Vagina (tissue), 2 donors: ENCODE measurements around the gene ATXN1L. TPM values are rescaled to one million over a fixed set of nuclear protein-coding genes. Genes with fewer than 3 reads are reported as not detected.
A peak's percentile ranks its signal among the peaks of the same experiment; 100 is the strongest.

Experiments used
- DNase-seq, 2 donors: peaks; one replicate each; pipeline ENCODE4 v3.0.0-alpha.2; 2017; ENCODE audit errors: extremely low spot score in 2 of 2
- H3K27ac ChIP-seq: fragments of 200-600 bp; sonication (generic); one replicate; pipeline ENCODE4 v1.5.1; 2019
- H3K27me3 ChIP-seq: fragments of 200-600 bp; sonication (generic); one replicate; pipeline ENCODE4 v1.5.1; 2019
- H3K36me3 ChIP-seq, 2 donors: fragments of 200-600 bp; sonication (generic); one replicate each; pipeline ENCODE4 v1.5.1; 2017 to 2019
- H3K4me1 ChIP-seq: fragments of 200-600 bp; sonication (generic); one replicate; pipeline ENCODE4 v1.5.1; 2019
- H3K4me3 ChIP-seq, 2 donors: fragments of 200-600 bp; sonication (generic); 1 replicate in 1 of 2; 2 replicates in 1 of 2; pipeline ENCODE4 v1.5.1; 2016 to 2019
- H3K9me3 ChIP-seq: fragments of 200-600 bp; sonication (generic); one replicate; pipeline ENCODE4 v1.5.1; 2019
- POLR2A ChIP-seq, 2 donors: fragments of 450-650 bp; IDR thresholded peaks; one replicate each; pipeline ENCODE4 v1.6.1; 2017; ENCODE audit warnings: antibody characterized with exemption in 2 of 2, mild to moderate bottlenecking in 2 of 2, moderate library complexity in 2 of 2
- POLR2AphosphoS5 ChIP-seq, 2 donors: sonication (generic); formaldehyde crosslinking; IDR thresholded peaks; one replicate each; pipeline ENCODE4 v1.9.0; 2017; ENCODE audit warnings: antibody characterized with exemption in 2 of 2, mild to moderate bottlenecking in 2 of 2, low read depth in 1 of 2; ENCODE audit not compliant: insufficient read depth in 1 of 2
- intact Hi-C: fragments of 100-400 bp; cut with DNase I; formaldehyde crosslinking; loops from one replicate; pipeline ENCODE4 v1.15.1; 2023
- total RNA-seq: library from RNA; depleted of rRNA; stranded (reverse); fragments of >200 nt; gene quantifications from one replicate; pipeline ENCODE4 v1.2.3, GENCODE V29; 2016
- TF ChIP-seq, protein P1 (sequence below), 3 experiments: fragments of 450-650 bp in 2 of 3; fragments of 200-600 bp in 1 of 3; sonication (generic) in 1 of 3; IDR thresholded peaks; one replicate each; pipeline ENCODE4 v1.5.1; 2017 to 2019; ENCODE audit warnings: antibody characterized with exemption in 3 of 3, mild to moderate bottlenecking in 2 of 3, moderate library complexity in 2 of 3

ATXN1L gene
- total RNA-seq, 1 donor from 2014 or later = 15.0 TPM

DNA sequence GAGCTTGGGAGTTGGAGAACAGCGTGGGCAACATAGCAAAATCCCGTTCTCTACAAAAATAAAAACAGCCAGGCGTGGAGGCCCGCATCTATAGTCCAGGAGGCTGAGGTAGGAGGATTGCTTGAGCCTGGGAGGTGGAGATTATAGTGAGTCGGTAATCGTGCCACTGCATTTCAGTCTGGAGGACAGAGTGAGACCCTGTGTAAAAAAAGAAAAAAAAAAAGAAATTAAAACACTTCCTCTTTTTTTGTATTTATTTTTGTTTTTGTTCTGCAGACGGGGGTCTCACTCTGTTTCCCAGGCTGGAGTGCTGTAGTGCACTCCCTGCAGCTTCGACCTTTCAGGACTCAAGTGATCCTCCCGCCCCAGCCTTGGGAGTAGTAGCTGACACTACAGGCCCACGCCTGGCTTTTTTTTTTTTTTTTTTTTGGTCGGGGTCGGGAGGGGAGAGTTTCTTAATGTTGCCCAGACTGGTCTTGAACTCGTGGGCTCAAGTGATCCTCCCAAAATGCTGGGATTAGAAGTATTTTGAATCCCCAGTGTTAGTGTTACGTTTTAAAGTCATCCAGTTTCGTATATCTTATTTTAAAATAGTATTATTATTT is 51.1 kb downstream of the ATXN1L start:
- peak overlapping the region; percentile 99 for H3K27ac ChIP-seq
- H3K4me1 ChIP-seq = peaks cover 58% of the 10 kb centered on the region
- intact Hi-C loops = no loop called here
- peak overlapping the region; percentile 61 to 75 for H3K4me3 ChIP-seq
- no peaks in the 10 kb centered on the region for H3K36me3 ChIP-seq
- H3K9me3 ChIP-seq = no peaks in the 10 kb centered on the region
- DNase-seq = no peak
- TF ChIP-seq POLR2AphosphoS5 (IDR thresholded peaks at IDR 0.05; ENCODE audit: insufficient read depth in 1 of 2, low read depth in 1 of 2) = no peak
- TF ChIP-seq, protein P1, sequence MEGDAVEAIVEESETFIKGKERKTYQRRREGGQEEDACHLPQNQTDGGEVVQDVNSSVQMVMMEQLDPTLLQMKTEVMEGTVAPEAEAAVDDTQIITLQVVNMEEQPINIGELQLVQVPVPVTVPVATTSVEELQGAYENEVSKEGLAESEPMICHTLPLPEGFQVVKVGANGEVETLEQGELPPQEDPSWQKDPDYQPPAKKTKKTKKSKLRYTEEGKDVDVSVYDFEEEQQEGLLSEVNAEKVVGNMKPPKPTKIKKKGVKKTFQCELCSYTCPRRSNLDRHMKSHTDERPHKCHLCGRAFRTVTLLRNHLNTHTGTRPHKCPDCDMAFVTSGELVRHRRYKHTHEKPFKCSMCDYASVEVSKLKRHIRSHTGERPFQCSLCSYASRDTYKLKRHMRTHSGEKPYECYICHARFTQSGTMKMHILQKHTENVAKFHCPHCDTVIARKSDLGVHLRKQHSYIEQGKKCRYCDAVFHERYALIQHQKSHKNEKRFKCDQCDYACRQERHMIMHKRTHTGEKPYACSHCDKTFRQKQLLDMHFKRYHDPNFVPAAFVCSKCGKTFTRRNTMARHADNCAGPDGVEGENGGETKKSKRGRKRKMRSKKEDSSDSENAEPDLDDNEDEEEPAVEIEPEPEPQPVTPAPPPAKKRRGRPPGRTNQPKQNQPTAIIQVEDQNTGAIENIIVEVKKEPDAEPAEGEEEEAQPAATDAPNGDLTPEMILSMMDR (IDR thresholded peaks at IDR 0.05) = no peak
- no peak for TF ChIP-seq POLR2A (IDR thresholded peaks at IDR 0.05)
- no peaks in the 10 kb centered on the region for H3K27me3 ChIP-seq

DNA sequence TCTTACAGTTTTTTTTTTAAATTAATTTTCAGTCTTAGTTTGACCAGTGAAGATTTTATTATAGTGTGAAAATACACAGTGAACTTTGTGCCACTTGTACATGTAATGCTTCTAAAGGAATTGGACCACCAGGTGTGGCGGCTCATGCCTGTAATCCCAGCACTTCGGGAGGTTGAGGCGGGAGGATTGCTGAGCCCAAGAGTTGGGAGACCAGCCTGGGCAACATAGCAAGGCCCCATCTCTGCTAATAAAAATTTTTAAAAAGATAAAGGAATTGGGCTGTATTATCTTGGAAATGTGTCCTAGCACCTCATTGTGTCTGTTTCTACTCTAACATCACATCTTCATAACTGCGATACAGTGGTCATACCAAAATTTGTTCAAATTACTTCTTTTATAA is 53.4 kb downstream of the ATXN1L start:
- H3K4me3 ChIP-seq = no peak overlapping the region
- intact Hi-C loops = no loop called here
- no peaks in the 10 kb centered on the region for H3K27me3 ChIP-seq
- DNase-seq = no peak
- H3K4me1 ChIP-seq = peaks cover 74% of the 10 kb centered on the region
- H3K27ac ChIP-seq = no peak overlapping the region
- H3K36me3 ChIP-seq = no peaks in the 10 kb centered on the region
- no peaks in the 10 kb centered on the region for H3K9me3 ChIP-seq
- no peak for TF ChIP-seq POLR2AphosphoS5 (IDR thresholded peaks at IDR 0.05; ENCODE audit: insufficient read depth in 1 of 2, low read depth in 1 of 2)
- TF ChIP-seq POLR2A (IDR thresholded peaks at IDR 0.05) = no peak
- TF ChIP-seq, protein P1 (IDR thresholded peaks at IDR 0.05) = no peak

DNA sequence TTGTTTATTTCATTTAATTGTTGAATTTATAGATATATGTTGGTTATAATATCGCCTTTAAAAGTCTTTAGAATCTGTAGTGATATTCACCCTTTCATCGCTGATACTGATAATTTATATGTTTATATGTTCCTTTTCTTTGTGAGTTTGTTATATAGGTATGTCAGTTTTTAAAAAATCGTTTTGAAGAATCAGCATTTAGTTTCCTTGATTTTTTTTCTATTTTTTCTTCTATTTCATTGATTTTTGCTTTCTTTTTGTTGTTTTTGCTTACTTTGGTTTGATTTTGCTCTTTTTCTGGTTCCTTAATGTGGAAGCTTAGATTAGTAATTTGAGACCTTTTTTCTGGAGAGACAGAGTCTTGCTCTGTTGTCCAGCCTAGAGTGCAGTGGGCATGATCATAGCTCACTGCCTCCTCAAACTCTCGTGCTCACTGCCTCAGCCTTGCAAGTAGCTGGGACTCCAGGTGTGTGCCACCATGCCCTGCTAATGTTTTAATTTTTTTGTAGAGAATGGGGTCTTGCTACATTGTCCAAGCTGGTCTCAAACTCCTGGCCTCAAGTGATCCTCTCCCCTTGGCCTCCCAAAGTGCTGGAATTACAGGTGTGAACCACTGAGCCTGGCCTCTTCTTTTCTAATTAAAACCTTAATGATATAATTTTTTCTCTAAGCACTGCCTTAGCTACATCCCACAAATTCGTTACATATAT is 57.0 kb downstream of the ATXN1L start:
- no peak for DNase-seq
- no peaks in the 10 kb centered on the region for H3K27me3 ChIP-seq
- peaks cover 74% of the 10 kb centered on the region for H3K4me1 ChIP-seq
- H3K36me3 ChIP-seq = no peaks in the 10 kb centered on the region
- no peak overlapping the region for H3K4me3 ChIP-seq
- TF ChIP-seq POLR2A (IDR thresholded peaks at IDR 0.05) (no peak), POLR2AphosphoS5 (IDR thresholded peaks at IDR 0.05; ENCODE audit: insufficient read depth in 1 of 2, low read depth in 1 of 2) (no peak)
- TF ChIP-seq, protein P1 (IDR thresholded peaks at IDR 0.05) = no peak
- H3K27ac ChIP-seq = no peak overlapping the region
- intact Hi-C loops = no loop called here
- no peaks in the 10 kb centered on the region for H3K9me3 ChIP-seq

DNA sequence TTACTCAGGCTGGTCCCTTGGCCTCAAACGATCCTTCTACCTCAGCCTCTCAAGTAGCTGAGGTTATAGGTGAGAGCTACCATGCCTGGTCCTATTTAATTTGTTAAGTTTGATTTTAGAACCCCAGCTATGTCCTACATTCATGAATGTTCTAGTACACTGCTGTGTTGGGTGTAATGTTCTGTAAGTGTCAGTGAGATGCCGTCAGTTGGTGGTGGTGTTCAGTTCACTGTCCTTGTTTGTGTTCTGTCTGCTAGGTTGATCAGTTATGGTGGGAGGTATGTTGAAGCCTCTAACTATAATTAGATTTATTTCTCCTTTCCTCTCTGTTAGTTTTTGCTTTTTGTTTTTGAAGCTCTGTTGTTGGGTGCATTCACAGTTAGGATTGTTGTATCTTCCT is 57.8 kb downstream of the ATXN1L start:
- H3K4me1 ChIP-seq = peaks cover 66% of the 10 kb centered on the region
- intact Hi-C loops = no loop called here
- DNase-seq = no peak

More for the DNA sequence above, 57.8 kb downstream of the ATXN1L start:
- Histone ChIP-seq H3K27me3 (no peaks in the 10 kb centered on the region), H3K4me3 (no peak overlapping the region), H3K27ac (no peak overlapping the region), H3K36me3 (no peaks in the 10 kb centered on the region), H3K9me3 (no peaks in the 10 kb centered on the region)
- TF ChIP-seq POLR2AphosphoS5 (IDR thresholded peaks at IDR 0.05; ENCODE audit: insufficient read depth in 1 of 2, low read depth in 1 of 2) (no peak), POLR2A (IDR thresholded peaks at IDR 0.05) (no peak)
- TF ChIP-seq, protein P1 (IDR thresholded peaks at IDR 0.05) = no peak
